Effector CD4-positive, alpha-beta T cell (primary cell): ENCODE data around the gene HOXB9. TPM values are rescaled to one million over a fixed set of nuclear protein-coding genes. Genes with fewer than 3 reads are reported as not detected.

Source experiments
- DNase-seq: peaks from one replicate; pipeline ENCODE4 v3.0.0-alpha.2; 2020
- total RNA-seq: gene quantifications from one replicate; lab custom pipeline; 2026; lab: John Stamatoyannopoulos, UW

The HOXB9 gene
- total RNA-seq, result not detected

DNA sequence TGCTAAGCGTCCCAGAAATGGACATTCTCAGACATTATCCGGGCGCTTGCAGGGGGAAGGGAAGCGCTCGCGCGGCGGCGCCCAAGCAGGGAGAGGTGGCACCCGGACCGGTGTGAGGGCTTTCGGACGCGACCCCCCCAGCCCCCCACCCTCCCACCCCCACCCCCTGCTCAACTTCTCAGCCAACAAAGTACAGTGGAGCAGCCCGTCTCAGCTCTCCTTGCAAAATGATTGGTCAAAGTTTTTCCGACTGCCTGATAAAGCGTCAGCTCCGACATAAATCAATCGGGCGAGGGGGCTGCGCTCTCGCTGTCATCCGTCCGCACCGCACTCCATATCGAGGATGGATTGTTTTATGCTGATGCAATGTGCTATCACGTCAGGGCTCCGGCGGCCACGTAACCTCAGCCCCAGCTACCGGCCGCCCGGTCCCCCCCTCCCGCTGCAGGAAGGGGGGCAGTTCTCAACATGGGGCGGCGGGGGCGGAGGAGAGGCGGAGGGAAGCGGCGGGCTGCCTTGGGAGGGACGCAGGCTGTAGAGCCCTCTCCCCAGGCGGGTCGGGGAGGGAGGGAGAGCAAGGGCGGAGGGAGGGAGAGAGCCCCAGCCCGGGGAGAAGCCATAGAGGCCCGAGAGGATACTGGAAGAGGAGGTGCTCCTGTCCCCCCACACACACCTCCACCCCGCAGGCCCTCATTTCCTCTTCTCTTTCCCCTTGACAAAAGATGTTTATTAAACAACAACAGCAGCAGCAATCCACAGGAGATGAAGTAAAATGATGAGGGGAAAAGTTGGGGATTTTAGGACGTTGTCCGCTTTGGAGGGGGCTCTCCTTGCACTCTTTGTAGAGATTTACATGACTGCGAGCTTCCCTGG is at the start of gene HOXB9:
TSS of gene HOXB9 (minus strand) at position 114 of the 873 bp plus-strand sequence. CDS start at position 25, 89 bp downstream.
- DNase-seq, result no peak

- no peak for DNase-seq
These were observed 46.2 kb upstream of the HOXB9 start for GRCh38 chr17:48672340-48672739.

DNA sequence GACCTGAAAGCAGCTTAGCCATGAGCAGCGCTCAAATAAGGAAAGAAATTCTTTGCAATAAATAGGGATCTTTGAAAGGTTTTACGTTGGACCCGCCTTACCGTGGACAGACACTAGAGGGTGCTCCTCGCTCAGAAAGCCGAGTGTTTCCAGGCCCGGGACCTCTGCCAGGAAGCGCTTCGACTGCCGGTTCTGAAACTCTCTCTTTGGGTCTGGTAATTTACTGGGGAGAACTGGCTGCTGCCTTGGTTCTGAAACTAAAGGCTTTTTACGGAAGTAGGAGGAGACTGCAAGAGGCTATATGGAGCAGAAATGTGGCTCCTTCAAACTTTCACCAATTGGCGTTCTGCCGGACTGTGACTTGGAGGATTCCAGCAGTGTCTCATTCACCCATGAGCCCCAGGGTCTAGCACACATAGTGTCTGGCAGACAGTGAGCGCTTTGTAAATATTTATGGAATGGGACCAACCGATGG is 45.6 kb upstream of the HOXB9 start:
- peak; percentile 60 for DNase-seq

- no peak for DNase-seq
These were observed 37.2 kb upstream of the HOXB9 start for GRCh38 chr17:48663134-48663924.

GRCh38 chr17:48655913-48656312 is 29.8 kb upstream of the HOXB9 start:
- no peak for DNase-seq

GRCh38 chr17:48649741-48650140 is 23.6 kb upstream of the HOXB9 start:
- DNase-seq, result no peak

DNA sequence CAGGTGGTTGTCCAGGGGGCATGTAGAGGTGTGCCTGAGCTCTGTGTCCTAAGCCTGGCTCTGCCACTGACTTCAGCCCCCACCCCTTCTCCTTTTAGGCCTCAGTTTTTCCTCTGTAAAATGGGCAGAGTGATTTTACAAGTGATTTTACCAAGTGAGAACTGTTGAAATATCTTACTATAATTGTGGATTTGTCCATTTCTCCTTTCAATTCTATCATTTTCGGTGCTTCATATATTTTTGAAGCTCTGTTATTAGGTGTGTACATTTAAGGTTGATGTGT is 21.7 kb upstream of the HOXB9 start:
- no peak for DNase-seq

DNA sequence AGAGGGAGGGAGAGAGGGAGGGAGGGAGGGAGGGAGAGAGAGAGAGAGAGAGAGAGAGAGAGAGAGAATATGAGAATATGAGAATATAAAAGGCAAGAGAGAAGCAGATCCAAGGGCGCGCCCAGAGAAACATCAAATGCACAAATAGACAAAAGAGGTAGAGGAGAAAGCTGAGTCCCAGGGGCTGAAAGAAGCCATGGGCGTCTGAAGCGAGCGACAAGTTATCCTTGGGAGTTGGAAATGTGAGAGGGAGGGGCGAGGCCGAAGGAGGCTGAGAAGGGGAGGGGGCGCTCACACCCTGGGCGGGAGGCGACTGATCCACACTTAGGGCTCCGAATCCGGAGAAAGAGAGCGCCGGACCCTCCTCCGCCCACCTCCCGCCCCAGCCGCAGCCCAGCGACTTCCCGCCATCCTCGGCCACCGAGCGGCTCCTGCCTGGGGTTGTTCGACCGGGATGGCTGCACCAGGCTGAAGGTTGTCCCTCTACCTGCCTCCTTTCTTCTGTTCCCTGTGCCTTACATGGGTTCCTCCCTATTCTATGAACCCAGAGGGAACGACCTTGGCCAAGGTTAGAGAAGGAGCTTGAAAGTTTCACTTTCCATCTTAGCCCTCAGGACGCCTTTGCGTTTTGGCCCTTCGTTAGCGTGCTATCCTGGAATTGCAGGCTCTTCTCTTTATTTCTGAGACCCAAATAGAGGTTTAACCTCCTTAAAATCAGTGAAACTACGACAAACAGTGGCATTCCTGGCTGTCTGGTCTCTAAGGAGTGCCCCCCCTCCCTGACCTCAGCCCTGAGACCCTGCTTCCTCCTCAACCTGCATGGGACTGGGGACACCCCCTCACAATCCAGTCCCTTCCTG is 21.2 kb upstream of the HOXB9 start:
- DNase-seq, result no peak

GRCh38 chr17:48646183-48647102 is 20.3 kb upstream of the HOXB9 start:
- DNase-seq, result no peak

GRCh38 chr17:48645639-48646182 is 19.6 kb upstream of the HOXB9 start:
- no peak for DNase-seq

- DNase-seq, result no peak
These were observed 18.9 kb upstream of the HOXB9 start for GRCh38 chr17:48644910-48645557.

DNA sequence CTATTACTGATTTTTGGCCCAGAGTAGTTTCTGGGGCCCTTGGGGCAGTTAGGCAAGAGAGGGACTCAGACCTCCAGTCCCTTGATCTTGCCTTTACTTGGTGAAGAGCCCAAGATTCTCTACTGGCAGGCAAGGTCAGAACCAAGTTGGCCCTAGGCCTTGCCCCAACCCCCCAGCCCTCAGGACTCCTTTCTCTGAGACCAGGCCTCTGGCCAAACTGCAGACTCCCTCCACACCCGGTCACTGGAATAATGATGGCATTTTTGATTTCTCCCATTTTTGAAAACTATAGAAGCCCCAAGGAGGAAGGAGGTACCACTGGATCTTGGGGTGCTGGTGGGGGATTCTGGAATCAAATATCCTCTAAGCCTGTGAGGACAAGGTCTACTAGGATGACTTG is 18.0 kb upstream of the HOXB9 start:
- no peak for DNase-seq

- DNase-seq, result no peak
These were observed 17.5 kb upstream of the HOXB9 start for GRCh38 chr17:48643697-48644012.

DNA sequence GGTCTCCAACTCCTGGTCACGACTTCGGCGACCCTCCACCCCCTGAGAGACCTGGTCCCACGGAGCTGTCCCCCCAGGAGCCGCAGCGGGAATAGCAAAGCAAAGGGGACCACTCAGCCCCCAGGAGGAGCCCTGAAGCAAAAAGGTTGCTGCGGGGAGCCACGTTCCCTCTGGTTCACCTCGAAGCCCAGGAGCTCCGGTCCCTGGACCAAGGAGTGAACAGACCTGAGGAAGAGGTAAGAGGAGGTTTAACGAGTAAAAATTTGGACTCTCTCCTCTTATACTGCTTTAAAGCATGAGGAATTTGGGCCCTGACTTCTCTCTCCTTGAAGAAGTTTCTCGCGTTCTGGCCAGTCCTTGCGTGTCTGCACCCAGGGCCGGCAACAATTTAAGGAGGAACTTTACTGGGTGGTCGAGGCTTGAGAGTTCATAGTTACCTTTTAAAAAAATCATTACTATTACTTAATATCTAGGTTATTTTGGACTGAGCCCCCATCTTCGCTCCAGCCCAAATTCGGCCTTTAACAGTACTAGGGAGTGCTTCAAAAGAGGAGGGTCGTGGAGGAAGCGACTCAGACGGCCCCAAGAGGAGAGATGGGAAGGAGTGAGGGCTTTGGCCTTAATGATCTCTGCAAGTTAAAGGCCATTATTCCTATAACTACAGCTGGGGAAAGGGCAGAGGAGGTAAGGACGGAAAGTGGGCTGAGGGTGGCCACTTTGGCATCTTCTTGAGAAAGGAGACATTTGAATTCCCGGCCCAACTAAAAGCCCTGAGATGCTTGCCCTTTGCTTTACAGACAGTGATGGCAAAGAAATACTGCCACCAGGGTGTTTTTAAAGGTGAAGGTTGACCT is 16.9 kb upstream of the HOXB9 start:
- no peak for DNase-seq

DNA sequence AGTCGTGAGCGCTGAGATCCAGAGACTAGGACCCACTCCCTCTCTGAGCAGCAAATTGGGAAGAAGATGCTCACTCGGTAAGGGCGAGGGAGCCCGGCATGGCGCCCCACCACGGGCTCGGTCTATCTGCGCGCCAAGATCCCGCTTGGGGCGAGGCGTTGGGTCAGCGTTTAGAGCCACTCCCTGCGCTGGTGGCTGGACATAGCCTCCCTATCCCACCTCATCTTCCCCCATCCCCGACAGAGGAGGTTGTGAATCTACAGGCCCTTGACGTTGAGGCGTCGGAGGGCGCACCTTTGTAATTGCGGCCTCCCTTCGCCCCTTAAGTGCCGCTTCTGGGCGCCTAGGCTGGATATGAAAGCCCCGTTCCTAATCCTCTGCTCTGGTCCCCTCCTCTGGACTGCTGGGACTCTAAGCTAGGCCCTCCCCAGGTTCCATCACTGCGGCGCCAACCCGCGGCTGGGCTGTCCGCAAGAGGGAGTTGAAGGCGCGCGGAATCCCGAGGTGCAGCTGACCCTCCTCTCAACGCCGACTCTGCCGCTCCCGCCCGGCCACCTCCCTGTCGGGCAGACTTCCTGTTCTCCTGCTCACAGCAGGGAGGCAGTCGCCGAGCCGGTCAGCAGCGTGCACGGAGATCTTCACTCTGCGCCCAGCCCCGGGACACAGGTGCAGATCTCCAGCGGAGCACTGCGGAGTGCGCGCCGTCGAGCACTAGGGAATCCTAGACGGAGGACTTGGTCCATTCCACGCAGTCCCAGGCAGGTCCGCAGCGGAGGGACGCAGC is 16.1 kb upstream of the HOXB9 start:
- no peak for DNase-seq

GRCh38 chr17:48641541-48642058 is 15.4 kb upstream of the HOXB9 start:
- DNase-seq, result no peak

DNA sequence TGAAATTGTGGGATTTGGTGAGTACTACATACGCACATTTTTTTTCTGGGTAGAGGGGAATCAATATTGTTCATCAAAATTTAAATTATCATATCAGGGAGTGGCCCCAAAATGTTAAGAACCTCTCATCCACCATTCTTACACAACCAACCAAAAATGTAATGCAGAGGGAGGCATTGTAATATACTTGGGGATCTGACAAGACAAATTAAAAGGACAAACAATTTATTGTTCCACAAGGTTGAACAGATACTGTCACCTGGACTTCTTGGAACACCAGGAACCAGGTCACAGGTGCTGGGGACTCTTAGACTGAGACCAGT is 14.7 kb upstream of the HOXB9 start:
- DNase-seq, result no peak

GRCh38 chr17:48639982-48640857 is 14.1 kb upstream of the HOXB9 start:
- no peak for DNase-seq
